Hepatocyte (in vitro differentiated cells): ENCODE data around the gene CAMKK1. TPM values are rescaled to one million over a fixed set of nuclear protein-coding genes. Genes with fewer than 3 reads are reported as not detected.
A peak's percentile ranks its signal among the peaks of the same experiment; 100 is the strongest.

Source experiments
- DNase-seq: peaks from one replicate; pipeline ENCODE4 v3.0.0-alpha.2; 2016; ENCODE audit warnings: low spot score
- H2AFZ ChIP-seq: fragments of 200-600 bp; sonication (generic); 2 replicates; pipeline ENCODE4 v1.6.0; 2016; ENCODE audit warnings: antibody characterized with exemption, mild to moderate bottlenecking
- H3K27ac ChIP-seq: fragments of 200-600 bp; sonication (generic); 2 replicates; pipeline ENCODE4 v1.5.1; 2016; ENCODE audit warnings: mild to moderate bottlenecking
- H3K27me3 ChIP-seq: fragments of 200-600 bp; sonication (generic); 2 replicates; pipeline ENCODE4 v1.6.1; 2016
- H3K36me3 ChIP-seq: fragments of 200-600 bp; sonication (generic); replicated peaks from 2 replicates; pipeline ENCODE4 v1.5.1; 2016; ENCODE audit warnings: low read depth; ENCODE audit not compliant: insufficient read depth
- H3K4me1 ChIP-seq: fragments of 200-600 bp; sonication (generic); 2 replicates; pipeline ENCODE4 v1.5.1; 2016; ENCODE audit warnings: mild to moderate bottlenecking, moderate library complexity; ENCODE audit not compliant: insufficient read depth
- H3K4me2 ChIP-seq: fragments of 200-600 bp; sonication (generic); 2 replicates; pipeline ENCODE4 v1.6.0; 2016
- H3K4me3 ChIP-seq: fragments of 200-600 bp; sonication (generic); 2 replicates; pipeline ENCODE4 v1.5.1; 2016; ENCODE audit warnings: mild to moderate bottlenecking
- H3K79me2 ChIP-seq: fragments of 200-600 bp; sonication (generic); 2 replicates; pipeline ENCODE4 v1.6.0; 2017; ENCODE audit warnings: mild to moderate bottlenecking
- H3K9me2 ChIP-seq: fragments of 200-600 bp; sonication (generic); replicated peaks from 2 replicates; pipeline ENCODE4 v1.6.0; 2017; ENCODE audit warnings: mild to moderate bottlenecking; ENCODE audit not compliant: insufficient read depth
- H3K9me3 ChIP-seq: fragments of 200-600 bp; sonication (generic); 2 replicates; pipeline ENCODE4 v1.5.1; 2016; ENCODE audit warnings: low read depth, mild to moderate bottlenecking
- H4K20me1 ChIP-seq: fragments of 200-600 bp; sonication (generic); 2 replicates; pipeline ENCODE4 v1.6.0; 2016; ENCODE audit warnings: mild to moderate bottlenecking; ENCODE audit not compliant: insufficient read depth, poor library complexity, severe bottlenecking
- CTCF ChIP-seq: fragments of 200-600 bp; sonication (generic); IDR thresholded peaks from 2 replicates; pipeline ENCODE4 v1.5.1; 2016; ENCODE audit warnings: antibody characterized with exemption, mild to moderate bottlenecking; ENCODE audit not compliant: poor library complexity
- EZH2 ChIP-seq: fragments of 200-600 bp; sonication (generic); IDR thresholded peaks from 2 replicates; pipeline ENCODE4 v1.6.1; 2016; ENCODE audit warnings: antibody characterized with exemption, mild to moderate bottlenecking, borderline replicate concordance
- EZH2phosphoT487 ChIP-seq: fragments of 200-600 bp; sonication (generic); IDR thresholded peaks from one replicate; pipeline ENCODE4 v1.6.1; 2018; ENCODE audit warnings: antibody characterized with exemption, mild to moderate bottlenecking, low read depth, moderate library complexity; ENCODE audit not compliant: unreplicated experiment, severe bottlenecking
- WGBS: methylation state at CpG from one replicate; pipeline ENCODE4 v1.1.6; 2016; ENCODE audit warnings: low lambda C conversion rate; ENCODE audit errors: missing lambda C conversion rate; 5-methylcytosine and 5-hydroxymethylcytosine counted together
- polyA plus RNA-seq: library from polyadenylated mRNA; unstranded; fragments of >200 nt; fragmentation: Nextera tagmentation; extraction: Ambion mirVana; gene quantifications from 2 replicates; pipeline ENCODE4 v1.2.1, GENCODE V29; 2016
- total RNA-seq: library from RNA; depleted of rRNA; stranded (reverse); fragments of >200 nt; gene quantifications from 2 replicates; pipeline ENCODE4 v1.2.3, GENCODE V29; 2014

CAMKK1 gene
- total RNA-seq = 2.6 and 5.1 TPM in 2 replicates
- 4.4 and 5.7 TPM in 2 replicates for polyA plus RNA-seq

- Histone ChIP-seq H3K79me2 (peaks cover 4% of the 10 kb centered on the region), H4K20me1 (no peaks in the 10 kb centered on the region), H3K9me2 (no peaks in the 10 kb centered on the region), H3K27ac (peak within 1 kb of the TSS; percentile 91), H3K4me1 (peaks cover 40% of the 10 kb centered on the region), H3K4me3 (peak within 1 kb of the TSS; percentile 78), H2AFZ (peak within 1 kb of the TSS; percentile 73), H3K4me2 (peak within 1 kb of the TSS; percentile 100), H3K36me3 (no peaks in the 10 kb centered on the region), H3K9me3 (no peaks in the 10 kb centered on the region), H3K27me3 (no peaks in the 10 kb centered on the region)
- 7% methylated on average over 48 of the region's 75 CpGs for whole genome bisulfite sequencing
- TF ChIP-seq CTCF = no peak
- DNase-seq = peak; percentile 96
Measured at GRCh38 chr17:3893003-3893719, at the start of gene CAMKK1. Gene CAMKK1 (minus strand): TSS chr17:3893053. CDS start chr17:3885687, 7,366 bp downstream.

- DNase-seq = no peak
- no peaks in the 10 kb centered on the region for H3K36me3 ChIP-seq
- TF ChIP-seq EZH2phosphoT487 = no peak
- no peak for TF ChIP-seq EZH2
- no peak for TF ChIP-seq CTCF
- no peaks in the 10 kb centered on the region for H3K27me3 ChIP-seq
- no peaks in the 10 kb centered on the region for H3K9me3 ChIP-seq
- no peak overlapping the region for H3K4me3 ChIP-seq
- no peak overlapping the region for H3K27ac ChIP-seq
- H3K4me1 ChIP-seq = no peaks in the 10 kb centered on the region
- H3K9me2 ChIP-seq = no peaks in the 10 kb centered on the region
- no peak overlapping the region for H3K4me2 ChIP-seq
- no peak overlapping the region for H2AFZ ChIP-seq
- H4K20me1 ChIP-seq = no peaks in the 10 kb centered on the region
- no peaks in the 10 kb centered on the region for H3K79me2 ChIP-seq
- 96% methylated on average over 48 of the region's 48 CpGs for WGBS
Measured at GRCh38 chr17:3940965-3941698, 48.3 kb upstream of the CAMKK1 start.

GRCh38 chr17:3937359-3937758, 44.5 kb upstream of the CAMKK1 start:
- Histone ChIP-seq H3K4me3 (no peak overlapping the region), H3K79me2 (no peaks in the 10 kb centered on the region), H3K36me3 (no peaks in the 10 kb centered on the region), H3K27ac (no peak overlapping the region), H3K4me2 (no peak overlapping the region), H3K27me3 (no peaks in the 10 kb centered on the region), H4K20me1 (no peaks in the 10 kb centered on the region), H2AFZ (no peak overlapping the region), H3K4me1 (no peaks in the 10 kb centered on the region), H3K9me2 (no peaks in the 10 kb centered on the region), H3K9me3 (no peaks in the 10 kb centered on the region)
- no peak for DNase-seq
- WGBS = 98% methylated on average over 17 of the region's 17 CpGs
- TF ChIP-seq CTCF (no peak), EZH2phosphoT487 (no peak), EZH2 (no peak)
